HepG2 (cell line): Measurements from ENCODE around the gene VCPKMT. TPM values are rescaled to one million over a fixed set of nuclear protein-coding genes. Genes with fewer than 3 reads are reported as not detected.

Source experiments
- ATAC-seq: fragments of 200-7000 bp; cut with Tn5 transposase; 3 replicates; pipeline ENCODE4 v1.9.1; 2020; ENCODE audit warnings: mild to moderate bottlenecking, moderate library complexity
- BruUV-seq: library from RNA; stranded (reverse); fragments of 400-500 nt; replicated peaks from 2 replicates; lab custom pipeline; 2021; lab: Mats Ljungman, UMichigan
- CTCF ChIA-PET: fragments of 300-600 bp; formaldehyde crosslinking; extraction: SDS; loops from one replicate; lab custom pipeline; 2021; ENCODE audit warnings: low total read pairs, inconsistent platforms, low intra/inter-chr PET ratio; lab: Yijun Ruan, JAX
- POLR2A ChIA-PET: fragments of 350-600 bp; sonication (Branson Sonifier 250); formaldehyde crosslinking; loops from one replicate; lab custom pipeline; 2020; ENCODE audit warnings: antibody characterized with exemption, inconsistent platforms; lab: Yijun Ruan, JAX
- DNase-seq: peaks from one replicate; pipeline ENCODE4 v3.0.0-alpha.2; 2015; ENCODE audit warnings: low spot score
- FAIRE-seq: peaks from 3 replicates; lab custom pipeline; 2011; peaks lifted over from hg19 to GRCh38; lab: Jason Lieb, UNC
- H2AFZ ChIP-seq: one replicate; pipeline ENCODE4 v1.6.1; 2011; ENCODE audit warnings: low read length, inconsistent platforms
- H3K27ac ChIP-seq: fragments of 300-600 bp; 3 replicates; pipeline ENCODE4 v1.8.0; 2011; ENCODE audit warnings: mixed run types, mild to moderate bottlenecking, mixed read lengths, low read length, inconsistent platforms; ENCODE audit not compliant: insufficient read depth; ENCODE audit errors: extremely low read length
- H3K27me3 ChIP-seq, 2 experiments: fragments of 200-600 bp in 1 of 2; 2 replicates in 1 of 2; 3 replicates in 1 of 2; pipeline versions ENCODE4 v1.6.0 to v1.8.0; 2011; ENCODE audit warnings: low read length in 2 of 2, mild to moderate bottlenecking in 2 of 2, moderate library complexity in 2 of 2, inconsistent platforms in 1 of 2; ENCODE audit not compliant: insufficient read depth in 2 of 2, control insufficient read depth in 1 of 2
- H3K36me3 ChIP-seq, 2 experiments: fragments of 200-600 bp in 1 of 2; replicated peaks in 1 of 2; 2 replicates in 1 of 2; 3 replicates in 1 of 2; pipeline versions ENCODE4 v1.5.1 to v1.8.0; 2011; ENCODE audit warnings: low read length in 2 of 2, inconsistent platforms in 1 of 2; ENCODE audit not compliant: insufficient read depth in 2 of 2, control insufficient read depth in 1 of 2
- H3K4me1 ChIP-seq: 2 replicates; pipeline ENCODE4 v1.5.1; 2012; ENCODE audit warnings: low read length, inconsistent platforms; ENCODE audit not compliant: insufficient read depth
- H3K4me2 ChIP-seq: 2 replicates; pipeline ENCODE4 v1.6.0; 2011; ENCODE audit warnings: low read depth, low read length, inconsistent platforms
- H3K4me3 ChIP-seq, 3 experiments: fragments of 200-600 bp in 1 of 3; sonication (generic), shearing (Covaris generic) in 1 of 3; replicated peaks in 1 of 3; 2 replicates each; pipeline ENCODE4 v1.5.1; 2011 to 2016; ENCODE audit warnings: low read length in 3 of 3, inconsistent platforms in 2 of 3, low read depth in 2 of 3, mild to moderate bottlenecking in 2 of 3, control low read depth in 1 of 3, mixed read lengths in 1 of 3; ENCODE audit not compliant: insufficient read depth in 1 of 3
- H3K79me2 ChIP-seq: one replicate; pipeline ENCODE4 v1.6.1; 2011; ENCODE audit warnings: low read length, inconsistent platforms; ENCODE audit not compliant: insufficient read depth
- H3K9ac ChIP-seq: 2 replicates; pipeline ENCODE4 v1.6.0; 2011; ENCODE audit warnings: mild to moderate bottlenecking, low read depth, low read length, inconsistent platforms; ENCODE audit not compliant: insufficient read depth
- H3K9me3 ChIP-seq: 2 replicates; pipeline ENCODE4 v1.5.1; 2012; ENCODE audit warnings: mild to moderate bottlenecking, low read length
- H4K20me1 ChIP-seq: 2 replicates; pipeline ENCODE4 v1.6.0; 2011; ENCODE audit warnings: inconsistent platforms, mild to moderate bottlenecking, low read length, moderate library complexity; ENCODE audit not compliant: insufficient read depth
- CBX5 ChIP-seq: sonication (generic); formaldehyde crosslinking; IDR thresholded peaks from 2 replicates; pipeline ENCODE4 v1.4.0; 2020; ENCODE audit warnings: missing genetic modification reagents, borderline replicate concordance
- NCOA1 ChIP-seq: sonication (generic); formaldehyde crosslinking; IDR thresholded peaks from 2 replicates; pipeline ENCODE4 v1.9.0; 2021; ENCODE audit warnings: missing genetic modification reagents
- POLR2A ChIP-seq, 2 experiments: IDR thresholded peaks; 2 replicates each; pipeline ENCODE4 v1.6.1; 2011; ENCODE audit warnings: low read depth in 2 of 2, low read length in 2 of 2, mild to moderate bottlenecking in 1 of 2, moderate library complexity in 1 of 2; ENCODE audit not compliant: insufficient read depth in 1 of 2
- RCOR2 ChIP-seq: IDR thresholded peaks from 2 replicates; pipeline ENCODE4 v1.6.1; 2016; ENCODE audit warnings: missing biosample characterization, missing genetic modification reagents
- RFXAP ChIP-seq: sonication (generic); formaldehyde crosslinking; IDR thresholded peaks from 2 replicates; pipeline ENCODE4 v1.4.0; 2020; ENCODE audit warnings: missing genetic modification reagents, borderline replicate concordance
- SCMH1 ChIP-seq: sonication (generic); formaldehyde crosslinking; IDR thresholded peaks from 2 replicates; pipeline ENCODE4 v1.9.0; 2021; ENCODE audit warnings: missing genetic modification reagents, mild to moderate bottlenecking, borderline replicate concordance
- SMAD3 ChIP-seq: sonication (generic); formaldehyde crosslinking; IDR thresholded peaks from 2 replicates; pipeline ENCODE4 v1.4.0; 2020; ENCODE audit warnings: missing genetic modification reagents
- SUZ12 ChIP-seq: fragments of 150-350 bp; IDR thresholded peaks from 2 replicates; pipeline ENCODE4 v1.6.1; 2014; ENCODE audit warnings: low read depth, low read length
- ZNF326 ChIP-seq: sonication (generic); formaldehyde crosslinking; IDR thresholded peaks from 2 replicates; pipeline ENCODE4 v1.4.0; 2020; ENCODE audit warnings: missing genetic modification reagents, borderline replicate concordance
- ZNF331 ChIP-seq: sonication (generic); formaldehyde crosslinking; IDR thresholded peaks from 2 replicates; pipeline ENCODE4 v1.4.0; 2020; ENCODE audit warnings: missing genetic modification reagents
- ZNF512B ChIP-seq: sonication (generic); formaldehyde crosslinking; IDR thresholded peaks from 2 replicates; pipeline ENCODE4 v1.5.1; 2020; ENCODE audit warnings: missing genetic modification reagents, mild to moderate bottlenecking, borderline replicate concordance
- WGBS: methylation state at CpG from one replicate; pipeline ENCODE4 v1.1.6; 2017; ENCODE audit warnings: low lambda C conversion rate; 5-methylcytosine and 5-hydroxymethylcytosine counted together
- in situ Hi-C: cut with HindIII; loops from 2 replicates; pipeline ENCODE4 v1.10.0; 2017; ENCODE audit warnings: low pct_unique_long_range_greater_than_20kb; ENCODE audit not compliant: extremely low pct_ligation_motif_present
- intact Hi-C: fragments of 100-400 bp; cut with micrococcal nuclease; formaldehyde crosslinking; loops from one replicate; pipeline ENCODE4 v1.10.0; 2022; ENCODE audit not compliant: unreplicated experiment
- polyA plus RNA-seq, 8 experiments: library from polyadenylated mRNA; depleted of rRNA in 3 of 8; stranded (reverse) in 7 of 8; unstranded in 1 of 8; fragments of >200 nt; fragmentation: Illumina TruSeq in 4 of 8; extraction: Trizol in 4 of 8; gene quantifications; 2 replicates each; pipeline versions ENCODE4 v1.2.1 to v1.2.3, GENCODE V29; 2011 to 2016; ENCODE audit warnings: low read depth in 4 of 8, missing spikeins in 1 of 8, mixed read lengths in 1 of 8; ENCODE audit not compliant: insufficient read depth in 1 of 8
- total RNA-seq, 5 experiments: library from RNA; depleted of rRNA; stranded (reverse); fragments of >200 nt; fragmentation: Illumina TruSeq; extraction: Trizol; gene quantifications; 2 replicates each; pipeline ENCODE4 v1.2.3, GENCODE V29; 2016; ENCODE audit warnings: low read depth in 1 of 5
- TF ChIP-seq, protein P1 (sequence below): sonication (generic); formaldehyde crosslinking; IDR thresholded peaks from 2 replicates; pipeline ENCODE4 v1.4.0; 2020; ENCODE audit warnings: mild to moderate bottlenecking, missing genetic modification reagents
- TF ChIP-seq, protein P2 (sequence below): IDR thresholded peaks from 2 replicates; pipeline ENCODE4 v1.6.1; 2016; ENCODE audit warnings: control low read depth
- TF ChIP-seq, protein P3 (sequence below): sonication (generic); formaldehyde crosslinking; IDR thresholded peaks from 2 replicates; pipeline ENCODE4 v1.5.0; 2020; ENCODE audit warnings: mild to moderate bottlenecking, missing genetic modification reagents, borderline replicate concordance

VCPKMT gene
- total and polyA plus RNA-seq, 2 of the 13 experiments (the other 11 are each of a cell fraction or from before 2014, with no cell fraction given) = 3.9 to 5.4 TPM

DNA sequence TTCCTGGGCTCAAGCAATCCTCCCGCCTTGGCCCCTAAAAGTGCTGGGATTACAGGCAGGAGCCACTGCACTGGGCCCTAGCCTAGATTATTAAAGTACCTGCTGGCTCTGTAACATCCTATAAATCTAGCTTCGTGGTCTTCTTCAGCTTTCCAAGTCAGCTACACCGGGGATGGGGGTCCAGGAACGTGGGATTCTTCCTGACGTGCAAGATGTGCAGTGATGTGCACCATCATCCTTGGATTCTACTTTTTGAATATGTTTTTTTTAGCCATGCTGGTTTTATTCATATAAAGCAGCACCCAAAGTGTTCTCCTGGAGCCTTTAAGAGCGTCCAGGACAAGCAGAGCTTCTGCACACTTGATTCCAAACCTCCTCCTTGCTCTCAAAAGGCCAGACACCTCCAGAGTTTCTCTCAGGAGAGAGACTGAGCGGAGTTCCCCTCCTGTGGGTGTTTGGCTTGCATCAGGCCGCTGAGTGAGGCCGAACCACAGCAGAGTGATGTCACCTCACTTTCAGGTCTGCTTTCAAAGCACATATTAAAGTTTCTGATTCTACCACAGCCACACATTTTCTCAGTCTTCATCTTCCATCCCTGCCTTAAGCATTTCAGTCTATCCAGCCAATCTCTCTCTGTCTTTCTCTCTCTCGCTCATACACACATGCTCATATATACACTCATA lies 33.4 kb downstream of the VCPKMT start:
- in situ Hi-C loops (no loop called here), intact Hi-C loops (no loop called here)
- Histone ChIP-seq H3K4me1 (no peaks in the 10 kb centered on the region; the same call in 1 of the 2 replicates), H2AFZ (no peak overlapping the region), H3K79me2 (no peaks in the 10 kb centered on the region), H3K27ac (no peak overlapping the region), H3K4me2 (no peak overlapping the region), H4K20me1 (no peaks in the 10 kb centered on the region), H3K36me3 (no peaks in the 10 kb centered on the region), H3K9me3 (no peaks in the 10 kb centered on the region), H3K9ac (no peak overlapping the region), H3K4me3 (no peak overlapping the region), H3K27me3 (0 out of 5 replicates have a peak, but pooled peaks cover 0 to 1% of the 10 kb centered on the region in 2 experiments)
- WGBS = 44% methylated on average over 10 of the region's 10 CpGs
- DNase-seq (no peak), ATAC-seq (peak; percentile 31; the same call in 2 of the 3 replicates), FAIRE-seq (no peak)
- POLR2A ChIA-PET = no interaction called here
- CTCF ChIA-PET = no interaction called here
- no TSS peak for BruUV-seq
- no peak for TF ChIP-seq ZNF512B (CRISPR knock-in tag)
- no peak for TF ChIP-seq SMAD3 (CRISPR knock-in tag)
- TF ChIP-seq, protein P1, sequence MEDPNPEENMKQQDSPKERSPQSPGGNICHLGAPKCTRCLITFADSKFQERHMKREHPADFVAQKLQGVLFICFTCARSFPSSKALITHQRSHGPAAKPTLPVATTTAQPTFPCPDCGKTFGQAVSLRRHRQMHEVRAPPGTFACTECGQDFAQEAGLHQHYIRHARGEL (CRISPR knock-in tag) = no peak
- TF ChIP-seq POLR2A (IDR thresholded peaks at IDR 0.05; ENCODE audit: insufficient read depth in 1 of 2, low read depth in 2 of 2, low read length in 2 of 2) = no peak
- TF ChIP-seq SCMH1 = no peak
- TF ChIP-seq ZNF326 (CRISPR knock-in tag) = no peak
- TF ChIP-seq CBX5 (CRISPR knock-in tag) = no peak
- TF ChIP-seq, protein P2, sequence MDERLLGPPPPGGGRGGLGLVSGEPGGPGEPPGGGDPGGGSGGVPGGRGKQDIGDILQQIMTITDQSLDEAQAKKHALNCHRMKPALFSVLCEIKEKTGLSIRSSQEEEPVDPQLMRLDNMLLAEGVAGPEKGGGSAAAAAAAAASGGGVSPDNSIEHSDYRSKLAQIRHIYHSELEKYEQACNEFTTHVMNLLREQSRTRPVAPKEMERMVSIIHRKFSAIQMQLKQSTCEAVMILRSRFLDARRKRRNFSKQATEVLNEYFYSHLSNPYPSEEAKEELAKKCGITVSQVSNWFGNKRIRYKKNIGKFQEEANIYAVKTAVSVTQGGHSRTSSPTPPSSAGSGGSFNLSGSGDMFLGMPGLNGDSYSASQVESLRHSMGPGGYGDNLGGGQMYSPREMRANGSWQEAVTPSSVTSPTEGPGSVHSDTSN = no peak
- no peak for TF ChIP-seq NCOA1 (CRISPR knock-in tag)
- no peak for TF ChIP-seq RCOR2
- TF ChIP-seq SUZ12 = no peak
- TF ChIP-seq RFXAP (CRISPR knock-in tag) = no peak
- TF ChIP-seq, protein P3, sequence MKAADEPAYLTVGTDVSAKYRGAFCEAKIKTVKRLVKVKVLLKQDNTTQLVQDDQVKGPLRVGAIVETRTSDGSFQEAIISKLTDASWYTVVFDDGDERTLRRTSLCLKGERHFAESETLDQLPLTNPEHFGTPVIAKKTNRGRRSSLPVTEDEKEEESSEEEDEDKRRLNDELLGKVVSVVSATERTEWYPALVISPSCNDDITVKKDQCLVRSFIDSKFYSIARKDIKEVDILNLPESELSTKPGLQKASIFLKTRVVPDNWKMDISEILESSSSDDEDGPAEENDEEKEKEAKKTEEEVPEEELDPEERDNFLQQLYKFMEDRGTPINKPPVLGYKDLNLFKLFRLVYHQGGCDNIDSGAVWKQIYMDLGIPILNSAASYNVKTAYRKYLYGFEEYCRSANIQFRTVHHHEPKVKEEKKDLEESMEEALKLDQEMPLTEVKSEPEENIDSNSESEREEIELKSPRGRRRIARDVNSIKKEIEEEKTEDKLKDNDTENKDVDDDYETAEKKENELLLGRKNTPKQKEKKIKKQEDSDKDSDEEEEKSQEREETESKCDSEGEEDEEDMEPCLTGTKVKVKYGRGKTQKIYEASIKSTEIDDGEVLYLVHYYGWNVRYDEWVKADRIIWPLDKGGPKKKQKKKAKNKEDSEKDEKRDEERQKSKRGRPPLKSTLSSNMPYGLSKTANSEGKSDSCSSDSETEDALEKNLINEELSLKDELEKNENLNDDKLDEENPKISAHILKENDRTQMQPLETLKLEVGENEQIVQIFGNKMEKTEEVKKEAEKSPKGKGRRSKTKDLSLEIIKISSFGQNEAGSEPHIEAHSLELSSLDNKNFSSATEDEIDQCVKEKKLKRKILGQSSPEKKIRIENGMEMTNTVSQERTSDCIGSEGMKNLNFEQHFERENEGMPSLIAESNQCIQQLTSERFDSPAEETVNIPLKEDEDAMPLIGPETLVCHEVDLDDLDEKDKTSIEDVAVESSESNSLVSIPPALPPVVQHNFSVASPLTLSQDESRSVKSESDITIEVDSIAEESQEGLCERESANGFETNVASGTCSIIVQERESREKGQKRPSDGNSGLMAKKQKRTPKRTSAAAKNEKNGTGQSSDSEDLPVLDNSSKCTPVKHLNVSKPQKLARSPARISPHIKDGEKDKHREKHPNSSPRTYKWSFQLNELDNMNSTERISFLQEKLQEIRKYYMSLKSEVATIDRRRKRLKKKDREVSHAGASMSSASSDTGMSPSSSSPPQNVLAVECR = no peak
- TF ChIP-seq ZNF331 = no peak
